MM.1S (cell line): Measurements from ENCODE around the gene PCGF1.
"Not testable (repeated sequence)": the region's sequence is repeated elsewhere in the genome, so short reads cannot be mapped to it uniquely, and the experiment has no call there.

Experiments
- DNase-seq: peaks from one replicate; pipeline ENCODE4 v3.0.0-alpha.2; 2015
- H2AFZ ChIP-seq: fragments of 300-600 bp; sonication (generic); 2 replicates; pipeline ENCODE4 v1.6.0; 2016; ENCODE audit warnings: antibody characterized with exemption, low read length
- H3F3A ChIP-seq: fragments of 300-600 bp; sonication (generic); 2 replicates; pipeline ENCODE4 v1.6.1; 2016; ENCODE audit warnings: mild to moderate bottlenecking, antibody characterized with exemption, low read length, moderate library complexity, mixed read lengths; ENCODE audit not compliant: insufficient read depth
- H3K27ac ChIP-seq: fragments of 300-600 bp; sonication (generic); 2 replicates; pipeline ENCODE4 v1.5.1; 2016; ENCODE audit warnings: mild to moderate bottlenecking, low read length
- H3K27me3 ChIP-seq: fragments of 300-600 bp; sonication (generic); replicated peaks from 2 replicates; pipeline ENCODE4 v1.6.0; 2016; ENCODE audit warnings: low read length; ENCODE audit not compliant: insufficient read depth
- H3K36me3 ChIP-seq: fragments of 300-600 bp; sonication (generic); replicated peaks from 2 replicates; pipeline ENCODE4 v1.6.1; 2016; ENCODE audit warnings: mild to moderate bottlenecking, low read length, mixed read lengths; ENCODE audit not compliant: insufficient read depth
- H3K4me1 ChIP-seq: fragments of 300-600 bp; sonication (generic); 2 replicates; pipeline ENCODE4 v1.6.1; 2016; ENCODE audit warnings: low read length, mixed read lengths
- H3K4me2 ChIP-seq: fragments of 300-600 bp; sonication (generic); 2 replicates; pipeline ENCODE4 v1.6.0; 2016; ENCODE audit warnings: low read depth, low read length
- H3K4me3 ChIP-seq: fragments of 300-600 bp; sonication (generic); 2 replicates; pipeline ENCODE4 v1.5.1; 2016; ENCODE audit warnings: low read length, mixed read lengths
- H3K79me2 ChIP-seq: fragments of 300-600 bp; sonication (generic); 2 replicates; pipeline ENCODE4 v1.6.1; 2016; ENCODE audit warnings: mixed run types, low read length, mixed read lengths
- H3K9ac ChIP-seq: fragments of 300-600 bp; sonication (generic); 2 replicates; pipeline ENCODE4 v1.6.1; 2016; ENCODE audit warnings: low read length, mixed read lengths
- H3K9me2 ChIP-seq: fragments of 300-600 bp; sonication (generic); replicated peaks from 2 replicates; pipeline ENCODE4 v1.6.1; 2016; ENCODE audit warnings: mild to moderate bottlenecking, low read length, mixed read lengths; ENCODE audit not compliant: insufficient read depth
- H3K9me3 ChIP-seq: fragments of 300-600 bp; sonication (generic); replicated peaks from 2 replicates; pipeline ENCODE4 v1.6.1; 2016; ENCODE audit warnings: mild to moderate bottlenecking, low read length, mixed read lengths; ENCODE audit not compliant: insufficient read depth
- H4K20me1 ChIP-seq: fragments of 300-600 bp; sonication (generic); 2 replicates; pipeline ENCODE4 v1.6.1; 2016; ENCODE audit warnings: mild to moderate bottlenecking, low read length, moderate library complexity, mixed read lengths; ENCODE audit not compliant: insufficient read depth
- EZH2 ChIP-seq: fragments of 300-600 bp; sonication (generic); optimal IDR thresholded peaks from 2 replicates; pipeline ENCODE3; 2017; ENCODE audit warnings: low read depth, mild to moderate bottlenecking, antibody characterized with exemption, low read length, mixed read lengths
- EZH2phosphoT487 ChIP-seq: fragments of 300-600 bp; sonication (generic); IDR thresholded peaks from 2 replicates; pipeline ENCODE4 v1.6.1; 2018; ENCODE audit warnings: antibody characterized with exemption, low read length
- TF ChIP-seq, protein P1 (sequence below): fragments of 300-600 bp; sonication (generic); IDR thresholded peaks from 2 replicates; pipeline ENCODE4 v1.5.1; 2016; ENCODE audit warnings: antibody characterized with exemption, low read length, mixed read lengths

PCGF1 gene

GRCh38 chr2:74488643-74489481, 18.6 kb downstream of the PCGF1 start:
- Histone ChIP-seq H4K20me1 (no peaks in the 10 kb centered on the region), H3K4me1 (no peaks in the 10 kb centered on the region), H3K79me2 (peaks cover 4% of the 10 kb centered on the region), H3K27me3 (no peaks in the 10 kb centered on the region), H3K4me2 (no peak overlapping the region), H3K9me2 (no peaks in the 10 kb centered on the region), H2AFZ (no peak overlapping the region), H3K4me3 (no peak overlapping the region), H3K9me3 (no peaks in the 10 kb centered on the region), H3K36me3 (no peaks in the 10 kb centered on the region), H3K27ac (no peak overlapping the region), H3K9ac (no peak overlapping the region), H3F3A (no peaks in the 10 kb centered on the region)
- no peak for DNase-seq
- TF ChIP-seq, protein P1, sequence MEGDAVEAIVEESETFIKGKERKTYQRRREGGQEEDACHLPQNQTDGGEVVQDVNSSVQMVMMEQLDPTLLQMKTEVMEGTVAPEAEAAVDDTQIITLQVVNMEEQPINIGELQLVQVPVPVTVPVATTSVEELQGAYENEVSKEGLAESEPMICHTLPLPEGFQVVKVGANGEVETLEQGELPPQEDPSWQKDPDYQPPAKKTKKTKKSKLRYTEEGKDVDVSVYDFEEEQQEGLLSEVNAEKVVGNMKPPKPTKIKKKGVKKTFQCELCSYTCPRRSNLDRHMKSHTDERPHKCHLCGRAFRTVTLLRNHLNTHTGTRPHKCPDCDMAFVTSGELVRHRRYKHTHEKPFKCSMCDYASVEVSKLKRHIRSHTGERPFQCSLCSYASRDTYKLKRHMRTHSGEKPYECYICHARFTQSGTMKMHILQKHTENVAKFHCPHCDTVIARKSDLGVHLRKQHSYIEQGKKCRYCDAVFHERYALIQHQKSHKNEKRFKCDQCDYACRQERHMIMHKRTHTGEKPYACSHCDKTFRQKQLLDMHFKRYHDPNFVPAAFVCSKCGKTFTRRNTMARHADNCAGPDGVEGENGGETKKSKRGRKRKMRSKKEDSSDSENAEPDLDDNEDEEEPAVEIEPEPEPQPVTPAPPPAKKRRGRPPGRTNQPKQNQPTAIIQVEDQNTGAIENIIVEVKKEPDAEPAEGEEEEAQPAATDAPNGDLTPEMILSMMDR, result no peak
- TF ChIP-seq EZH2phosphoT487 (no peak), EZH2 (no peak)

DNA sequence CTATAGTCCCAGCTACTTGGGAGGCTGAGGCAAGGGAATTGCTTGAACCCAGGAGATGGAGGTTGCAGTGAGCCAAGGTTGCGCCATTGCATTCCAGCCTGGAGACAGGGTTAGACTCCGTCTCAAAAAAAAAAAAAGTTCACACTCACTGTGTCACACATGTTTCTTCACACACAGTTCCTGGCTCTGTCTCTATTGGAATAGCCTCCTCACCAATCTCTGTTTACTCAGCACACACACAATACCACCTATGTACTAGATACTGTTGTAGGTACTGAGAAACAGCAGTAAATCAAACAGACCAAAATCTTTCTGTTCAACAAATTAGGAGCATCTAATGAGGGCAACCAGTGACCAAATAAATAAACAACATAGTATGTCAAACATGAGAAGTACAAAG, 21.4 kb downstream of the PCGF1 start:
- H3K36me3 ChIP-seq, result no peaks in the 10 kb centered on the region
- H3K79me2 ChIP-seq, result peaks cover 26% of the 10 kb centered on the region
- DNase-seq, result no peak
- peaks cover 4% of the 10 kb centered on the region; the same call in 1 of the 2 replicates for H3K4me1 ChIP-seq
- TF ChIP-seq EZH2, result no peak
- no peak for TF ChIP-seq EZH2phosphoT487
- TF ChIP-seq, protein P1, result no peak
- no peak overlapping the region for H3K9ac ChIP-seq
- H3F3A ChIP-seq, result peaks cover 4% of the 10 kb centered on the region; the same call in 1 of the 2 replicates
- no peak overlapping the region for H3K4me2 ChIP-seq
- no peaks in the 10 kb centered on the region for H3K9me2 ChIP-seq
- H3K27me3 ChIP-seq, result no peaks in the 10 kb centered on the region
- no peaks in the 10 kb centered on the region for H4K20me1 ChIP-seq
- H3K9me3 ChIP-seq, result no peaks in the 10 kb centered on the region
- no peak overlapping the region for H3K27ac ChIP-seq
- no peak overlapping the region for H2AFZ ChIP-seq
- no peak overlapping the region for H3K4me3 ChIP-seq

DNA sequence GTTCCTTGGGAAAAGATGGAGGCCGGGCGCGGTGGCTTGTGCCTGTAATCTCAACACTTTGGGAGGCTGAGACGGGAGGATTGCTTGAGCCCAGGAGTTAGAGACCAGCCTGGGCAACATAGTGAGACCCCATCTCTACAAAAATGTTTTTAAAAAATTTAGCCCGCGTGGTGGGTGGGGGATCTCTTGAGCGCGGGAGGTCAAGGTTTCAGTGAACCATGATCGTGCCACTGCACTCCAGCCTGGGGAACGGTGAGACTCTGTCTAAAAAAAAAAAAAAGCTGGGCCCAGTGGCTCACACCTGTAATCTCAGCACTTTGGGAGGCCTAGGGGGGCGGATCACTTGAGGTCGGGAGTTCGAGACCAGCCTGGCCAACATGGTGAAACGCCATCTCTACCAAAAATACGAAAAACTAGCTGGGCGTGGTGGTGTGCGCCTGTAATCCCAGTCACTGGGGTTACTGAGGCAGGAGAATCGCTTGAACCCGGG, 23.8 kb downstream of the PCGF1 start:
- not testable (repeated sequence) for H3K27ac ChIP-seq, H3K9me2 ChIP-seq, H3K36me3 ChIP-seq, DNase-seq, H3K27me3 ChIP-seq, H3K9me3 ChIP-seq, H3F3A ChIP-seq, H4K20me1 ChIP-seq, H3K4me1 ChIP-seq
- Histone ChIP-seq H3K79me2 (peaks cover 33% of the 10 kb centered on the region), H3K4me2 (peak overlapping the region; percentile 98), H3K9ac (peak overlapping the region; percentile 92), H2AFZ (peak overlapping the region; percentile 99), H3K4me3 (peak overlapping the region; percentile 99)
